ENCODE measurements around the gene SLC2A13. TPM values are rescaled to one million over a fixed set of nuclear protein-coding genes. Genes with fewer than 3 reads are reported as not detected.

The SLC2A13 gene
- total RNA-seq, 1 experiment from 2014 or later = 7.0 TPM

DNA sequence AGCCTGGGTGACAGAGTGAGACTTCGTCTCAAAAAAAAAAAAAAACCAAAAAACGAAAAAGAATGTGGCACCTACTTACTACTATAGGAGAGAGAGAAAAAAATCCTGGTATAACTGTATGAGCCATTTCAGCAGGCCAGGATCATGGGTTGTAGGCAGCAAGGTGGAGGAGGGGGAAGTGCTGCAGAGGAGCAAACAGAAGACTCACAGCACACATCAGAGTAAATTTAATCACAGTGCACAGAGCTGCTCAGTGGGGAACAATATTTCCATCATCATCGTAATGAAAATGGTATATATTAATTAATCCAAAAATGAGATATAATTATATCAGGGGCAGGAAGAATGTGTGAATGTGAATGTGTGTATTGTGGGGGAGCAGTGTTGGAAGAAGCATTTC lies 175.8 kb downstream of the SLC2A13 start:
- no peak overlapping the region for H2BK120ac ChIP-seq (ENCODE audit: low read depth, low read length, poor library complexity, severe bottlenecking)
- H3K9me3 ChIP-seq (ENCODE audit: control insufficient read depth, low read depth, low read length) = no peaks in the 10 kb centered on the region
- no peak overlapping the region for H2AK5ac ChIP-seq (ENCODE audit: insufficient read length, low read length)
- no peaks in the 10 kb centered on the region for H3K4me1 ChIP-seq (ENCODE audit: insufficient read depth, low read length)
- no peaks in the 10 kb centered on the region for H4K20me1 ChIP-seq (ENCODE audit: control insufficient read depth, insufficient read depth, insufficient read length)
- no peaks in the 10 kb centered on the region for H3K27me3 ChIP-seq (ENCODE audit: insufficient read depth, low read length)
- H2BK12ac ChIP-seq (ENCODE audit: insufficient read length, low read depth, low read length) = no peak overlapping the region
- no peak overlapping the region for H3K23ac ChIP-seq (ENCODE audit: insufficient read length, low read depth, low read length)
- H3K79me2 ChIP-seq (ENCODE audit: insufficient read depth, low read length) = no peaks in the 10 kb centered on the region
- H3K27ac ChIP-seq (ENCODE audit: insufficient read length, low read depth, low read length) = no peak overlapping the region
- no peak overlapping the region for H3K14ac ChIP-seq (ENCODE audit: insufficient read depth, low read length)
- H2BK20ac ChIP-seq (ENCODE audit: low read depth, low read length, poor library complexity, severe bottlenecking) = no peak overlapping the region
- no peak overlapping the region for H3K56ac ChIP-seq (ENCODE audit: insufficient read length, low read depth, low read length)
- H4K91ac ChIP-seq (ENCODE audit: insufficient read length, low read depth, low read length) = no peak overlapping the region
- no peaks in the 10 kb centered on the region for H3K9me3 Mint-ChIP-seq
- no peak overlapping the region for H3K27ac Mint-ChIP-seq
- H3K9ac ChIP-seq (ENCODE audit: extremely low read depth, insufficient read length, low read length) = no peak overlapping the region
- H3K36me3 Mint-ChIP-seq (ENCODE audit: insufficient read depth in 1 of 3, low read depth in 3 of 3) = no peaks in the 10 kb centered on the region
- H3K23me2 ChIP-seq (ENCODE audit: insufficient read length, low read depth, low read length, poor library complexity, severe bottlenecking) = no peaks in the 10 kb centered on the region
- no peak overlapping the region for H2AFZ ChIP-seq (ENCODE audit: low read length)
- no peak overlapping the region for H3K18ac ChIP-seq (ENCODE audit: insufficient read length, low read depth, low read length)
- no peak overlapping the region for H4K5ac ChIP-seq (ENCODE audit: insufficient read length, low read depth, low read length)
- H2BK15ac ChIP-seq (ENCODE audit: low read depth, low read length) = no peak overlapping the region
- H4K8ac ChIP-seq (replicated peaks; ENCODE audit: insufficient read length, low read depth, low read length) = no peak overlapping the region
- H3K4me1 Mint-ChIP-seq = peaks cover 2% of the 10 kb centered on the region in 2 experiments; a peak in 2 of 4 replicates
- no peaks in the 10 kb centered on the region for H3K27me3 Mint-ChIP-seq (ENCODE audit: low read depth)
- DNase-seq = no peak
- no peak overlapping the region for H3K4ac ChIP-seq (ENCODE audit: low read depth, low read length)
- TF ChIP-seq, protein P1, sequence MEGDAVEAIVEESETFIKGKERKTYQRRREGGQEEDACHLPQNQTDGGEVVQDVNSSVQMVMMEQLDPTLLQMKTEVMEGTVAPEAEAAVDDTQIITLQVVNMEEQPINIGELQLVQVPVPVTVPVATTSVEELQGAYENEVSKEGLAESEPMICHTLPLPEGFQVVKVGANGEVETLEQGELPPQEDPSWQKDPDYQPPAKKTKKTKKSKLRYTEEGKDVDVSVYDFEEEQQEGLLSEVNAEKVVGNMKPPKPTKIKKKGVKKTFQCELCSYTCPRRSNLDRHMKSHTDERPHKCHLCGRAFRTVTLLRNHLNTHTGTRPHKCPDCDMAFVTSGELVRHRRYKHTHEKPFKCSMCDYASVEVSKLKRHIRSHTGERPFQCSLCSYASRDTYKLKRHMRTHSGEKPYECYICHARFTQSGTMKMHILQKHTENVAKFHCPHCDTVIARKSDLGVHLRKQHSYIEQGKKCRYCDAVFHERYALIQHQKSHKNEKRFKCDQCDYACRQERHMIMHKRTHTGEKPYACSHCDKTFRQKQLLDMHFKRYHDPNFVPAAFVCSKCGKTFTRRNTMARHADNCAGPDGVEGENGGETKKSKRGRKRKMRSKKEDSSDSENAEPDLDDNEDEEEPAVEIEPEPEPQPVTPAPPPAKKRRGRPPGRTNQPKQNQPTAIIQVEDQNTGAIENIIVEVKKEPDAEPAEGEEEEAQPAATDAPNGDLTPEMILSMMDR (conservative IDR thresholded peaks at IDR 0.05) = no peak
- no peak overlapping the region for H2BK5ac ChIP-seq (ENCODE audit: insufficient read length, low read length)
- H3K79me1 ChIP-seq (ENCODE audit: insufficient read depth, low read depth, low read length, poor library complexity, severe bottlenecking) = no peaks in the 10 kb centered on the region
- no peak overlapping the region for H3K4me3 Mint-ChIP-seq
- H3T11ph ChIP-seq (ENCODE audit: low read length) = no peak overlapping the region
- no peak overlapping the region for H3K4me2 ChIP-seq (ENCODE audit: insufficient read depth, insufficient read length, low read length)
- WGBS (ENCODE audit: extremely low coverage, insufficient read length, low lambda C conversion rate) = no CpG with 5 or more reads among the region's 3 CpGs
